ENCODE data around the gene RASGRF2. TPM values are rescaled to one million over a fixed set of nuclear protein-coding genes. Genes with fewer than 3 reads are reported as not detected.
"Not testable (repeated sequence)": the region's sequence is repeated elsewhere in the genome, so short reads cannot be mapped to it uniquely, and the experiment has no call there.

RASGRF2 gene
- total RNA-seq, 1 donor from 2014 or later, result 1.4 TPM

DNA sequence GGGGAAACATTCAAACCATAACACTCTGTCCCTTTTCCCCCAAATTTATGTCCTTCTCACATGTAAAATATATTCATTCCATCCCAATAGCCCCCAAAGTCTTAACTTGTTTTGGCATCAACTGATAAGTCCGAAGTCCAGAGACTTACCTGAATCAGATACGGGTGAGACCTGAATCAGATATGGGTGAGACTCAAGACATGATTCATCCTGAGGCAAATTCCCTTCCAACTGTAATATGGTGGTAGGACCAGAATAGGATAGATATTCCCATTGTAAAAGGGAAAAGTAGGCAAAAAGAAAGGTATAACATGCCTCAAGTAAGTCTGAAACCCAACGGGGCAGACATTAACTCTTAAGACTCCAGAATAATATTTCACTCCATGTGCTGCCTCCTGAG lies 157.4 kb downstream of the RASGRF2 start:
- H3K9me3 Mint-ChIP-seq (ENCODE audit: unreplicated experiment), result peaks cover 1% of the 10 kb centered on the region
- H3K36me3 Mint-ChIP-seq (ENCODE audit: unreplicated experiment), result no peaks in the 10 kb centered on the region
- peaks cover 2% of the 10 kb centered on the region for H3K27me3 Mint-ChIP-seq (ENCODE audit: unreplicated experiment)
- no peak overlapping the region for H3K27ac Mint-ChIP-seq (ENCODE audit: unreplicated experiment)
- TF ChIP-seq, protein P1, sequence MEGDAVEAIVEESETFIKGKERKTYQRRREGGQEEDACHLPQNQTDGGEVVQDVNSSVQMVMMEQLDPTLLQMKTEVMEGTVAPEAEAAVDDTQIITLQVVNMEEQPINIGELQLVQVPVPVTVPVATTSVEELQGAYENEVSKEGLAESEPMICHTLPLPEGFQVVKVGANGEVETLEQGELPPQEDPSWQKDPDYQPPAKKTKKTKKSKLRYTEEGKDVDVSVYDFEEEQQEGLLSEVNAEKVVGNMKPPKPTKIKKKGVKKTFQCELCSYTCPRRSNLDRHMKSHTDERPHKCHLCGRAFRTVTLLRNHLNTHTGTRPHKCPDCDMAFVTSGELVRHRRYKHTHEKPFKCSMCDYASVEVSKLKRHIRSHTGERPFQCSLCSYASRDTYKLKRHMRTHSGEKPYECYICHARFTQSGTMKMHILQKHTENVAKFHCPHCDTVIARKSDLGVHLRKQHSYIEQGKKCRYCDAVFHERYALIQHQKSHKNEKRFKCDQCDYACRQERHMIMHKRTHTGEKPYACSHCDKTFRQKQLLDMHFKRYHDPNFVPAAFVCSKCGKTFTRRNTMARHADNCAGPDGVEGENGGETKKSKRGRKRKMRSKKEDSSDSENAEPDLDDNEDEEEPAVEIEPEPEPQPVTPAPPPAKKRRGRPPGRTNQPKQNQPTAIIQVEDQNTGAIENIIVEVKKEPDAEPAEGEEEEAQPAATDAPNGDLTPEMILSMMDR (IDR thresholded peaks at IDR 0.05; ENCODE audit: partially characterized antibody, unreplicated experiment), result no peak
- no peak for DNase-seq
- H3K4me1 Mint-ChIP-seq (ENCODE audit: low read depth, unreplicated experiment), result peaks cover 9% of the 10 kb centered on the region
- H3K4me3 Mint-ChIP-seq (ENCODE audit: unreplicated experiment), result no peak overlapping the region

DNA sequence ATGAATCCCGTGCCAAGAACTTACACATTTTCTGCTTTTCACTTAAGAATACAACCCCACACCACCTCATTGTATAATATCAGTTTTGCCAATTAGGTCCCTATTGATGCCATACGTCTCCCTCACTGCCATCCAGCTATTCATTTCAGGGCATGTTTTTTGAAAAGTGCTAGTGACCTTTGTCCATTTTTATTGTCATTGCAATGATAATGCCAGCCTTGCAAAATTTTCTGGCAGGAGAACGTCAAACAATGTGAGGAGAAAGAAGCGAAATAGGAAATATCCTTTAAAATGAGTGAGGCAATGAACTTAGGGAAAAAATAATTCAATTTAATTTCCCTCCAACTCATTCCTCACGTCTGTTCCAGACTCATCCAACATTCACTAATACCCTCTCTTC lies 161.1 kb downstream of the RASGRF2 start:
- no peak overlapping the region for H3K27ac Mint-ChIP-seq (ENCODE audit: unreplicated experiment)
- H3K27me3 Mint-ChIP-seq (ENCODE audit: unreplicated experiment), result peaks cover 2% of the 10 kb centered on the region
- H3K36me3 Mint-ChIP-seq (ENCODE audit: unreplicated experiment), result no peaks in the 10 kb centered on the region
- TF ChIP-seq, protein P1 (IDR thresholded peaks at IDR 0.05; ENCODE audit: partially characterized antibody, unreplicated experiment), result no peak
- no peaks in the 10 kb centered on the region for H3K9me3 Mint-ChIP-seq (ENCODE audit: unreplicated experiment)
- no peak for DNase-seq
- H3K4me1 Mint-ChIP-seq (ENCODE audit: low read depth, unreplicated experiment), result peaks cover 6% of the 10 kb centered on the region
- H3K4me3 Mint-ChIP-seq (ENCODE audit: unreplicated experiment), result no peak overlapping the region

DNA sequence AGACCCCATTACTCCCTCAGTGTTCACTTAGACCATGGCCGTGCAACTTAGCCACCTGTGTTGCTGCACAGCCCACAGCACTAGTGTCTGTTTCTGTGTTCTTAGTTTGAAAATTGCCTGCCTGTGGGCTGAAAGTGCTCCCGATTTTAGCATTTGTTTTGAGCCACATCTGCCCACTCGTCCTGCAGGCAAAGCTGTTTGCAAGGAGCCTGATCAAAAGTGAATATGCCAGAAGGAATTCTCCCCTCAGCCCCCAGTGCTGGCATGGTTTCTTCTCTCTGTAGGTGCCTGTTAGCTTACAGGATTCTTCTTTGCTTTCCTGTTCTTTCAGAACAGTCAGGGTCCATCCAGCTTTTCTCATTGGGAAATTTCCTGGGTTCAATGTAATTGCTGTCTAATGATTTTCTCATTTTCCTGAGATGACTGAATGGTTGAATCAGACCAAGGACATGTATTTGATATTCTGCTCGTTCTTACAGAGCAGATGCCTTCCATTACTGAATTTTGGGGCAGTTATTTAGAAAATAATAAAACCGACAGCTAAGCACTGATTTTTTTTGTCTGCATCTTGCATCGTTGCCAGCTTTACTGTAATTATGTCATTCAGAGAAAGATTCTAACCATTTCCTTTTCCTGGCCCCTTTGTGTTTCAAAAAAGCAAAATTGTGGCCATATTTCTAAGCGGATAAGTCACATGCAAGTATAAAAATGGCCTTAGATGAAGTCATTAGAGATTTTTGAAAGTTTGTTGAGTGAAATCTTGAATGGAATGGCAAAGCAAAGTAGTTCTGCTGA lies 161.9 kb downstream of the RASGRF2 start:
- TF ChIP-seq, protein P1 (IDR thresholded peaks at IDR 0.05; ENCODE audit: partially characterized antibody, unreplicated experiment), result no peak
- Mint-ChIP-seq H3K4me3 (ENCODE audit: unreplicated experiment) (no peak overlapping the region), H3K27me3 (ENCODE audit: unreplicated experiment) (peaks cover 2% of the 10 kb centered on the region), H3K36me3 (ENCODE audit: unreplicated experiment) (no peaks in the 10 kb centered on the region), H3K27ac (ENCODE audit: unreplicated experiment) (no peak overlapping the region), H3K4me1 (ENCODE audit: low read depth, unreplicated experiment) (peaks cover 6% of the 10 kb centered on the region), H3K9me3 (ENCODE audit: unreplicated experiment) (no peaks in the 10 kb centered on the region)
- DNase-seq, result no peak

DNA sequence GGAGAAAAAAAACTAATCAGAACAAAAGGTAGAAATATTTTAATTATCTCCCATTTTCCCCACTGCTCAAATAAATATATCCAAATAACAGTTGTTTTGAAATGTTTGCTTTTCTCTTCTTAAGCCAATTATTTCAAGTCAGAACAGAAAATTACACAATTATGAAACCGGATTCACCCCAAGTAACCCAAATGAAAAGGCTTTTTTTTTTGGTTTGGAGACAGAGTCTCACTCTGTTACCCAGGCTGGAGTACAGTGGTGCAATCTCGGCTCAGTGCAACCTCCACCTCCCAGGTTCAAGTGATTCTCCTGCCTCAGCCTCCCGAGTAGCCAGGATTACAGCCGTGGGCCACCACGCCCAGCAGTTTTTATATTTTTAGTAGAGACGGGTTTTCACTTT lies 164.5 kb downstream of the RASGRF2 start:
- H3K4me3 Mint-ChIP-seq (ENCODE audit: unreplicated experiment); DNase-seq; H3K4me1 Mint-ChIP-seq (ENCODE audit: low read depth, unreplicated experiment); H3K27ac Mint-ChIP-seq (ENCODE audit: unreplicated experiment); H3K36me3 Mint-ChIP-seq (ENCODE audit: unreplicated experiment); H3K9me3 Mint-ChIP-seq (ENCODE audit: unreplicated experiment); H3K27me3 Mint-ChIP-seq (ENCODE audit: unreplicated experiment): not testable (repeated sequence)

DNA sequence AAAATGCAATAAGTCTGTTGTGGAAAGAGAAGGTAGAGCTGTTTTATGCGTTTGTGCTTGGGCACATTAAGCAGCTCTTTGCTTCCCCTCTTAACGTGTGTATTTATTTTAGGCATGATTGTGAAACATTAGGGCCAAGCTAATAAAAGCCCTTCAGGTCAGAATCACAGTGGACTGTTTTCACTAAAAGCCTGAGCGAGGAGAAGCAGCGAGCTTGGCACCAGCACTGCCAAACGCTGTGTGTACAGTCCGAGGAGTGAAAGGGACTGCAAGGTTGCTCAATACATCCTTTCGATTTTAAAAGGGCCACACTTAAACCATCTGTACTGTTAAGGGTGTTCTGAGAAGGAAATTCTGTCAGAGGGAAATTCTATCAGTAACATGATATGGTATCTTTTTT lies 165.8 kb downstream of the RASGRF2 start:
- Mint-ChIP-seq H3K4me3 (ENCODE audit: unreplicated experiment) (no peak overlapping the region), H3K27me3 (ENCODE audit: unreplicated experiment) (peaks cover 3% of the 10 kb centered on the region), H3K36me3 (ENCODE audit: unreplicated experiment) (no peaks in the 10 kb centered on the region), H3K9me3 (ENCODE audit: unreplicated experiment) (no peaks in the 10 kb centered on the region), H3K4me1 (ENCODE audit: low read depth, unreplicated experiment) (peaks cover 6% of the 10 kb centered on the region), H3K27ac (ENCODE audit: unreplicated experiment) (no peak overlapping the region)
- DNase-seq, result no peak
- TF ChIP-seq, protein P1 (IDR thresholded peaks at IDR 0.05; ENCODE audit: partially characterized antibody, unreplicated experiment), result no peak

Data from glutamatergic neuron (in vitro differentiated cells).